Daoy (cell line): ENCODE measurements around the gene C1orf35. TPM values are rescaled to one million over a fixed set of nuclear protein-coding genes. Genes with fewer than 3 reads are reported as not detected.

Experiments used
- DNase-seq: peaks from one replicate; pipeline ENCODE4 v3.0.0-alpha.2; 2015; ENCODE audit warnings: low read depth
- total RNA-seq: library from RNA; depleted of rRNA; stranded (reverse); fragments of >200 nt; shearing (Covaris generic); gene quantifications from 2 replicates; pipeline ENCODE4 v1.2.3, GENCODE V29; 2014

Gene C1orf35
- total RNA-seq, 1 experiment from 2014 or later = 19.9 TPM

GRCh38 chr1:228079601-228080263, 23.4 kb downstream of the C1orf35 start:
- no peak for DNase-seq

- no peak for DNase-seq
These were observed 24.1 kb downstream of the C1orf35 start for GRCh38 chr1:228079013-228079412.

GRCh38 chr1:228077565-228078330, 25.4 kb downstream of the C1orf35 start:
- DNase-seq = no peak

DNA sequence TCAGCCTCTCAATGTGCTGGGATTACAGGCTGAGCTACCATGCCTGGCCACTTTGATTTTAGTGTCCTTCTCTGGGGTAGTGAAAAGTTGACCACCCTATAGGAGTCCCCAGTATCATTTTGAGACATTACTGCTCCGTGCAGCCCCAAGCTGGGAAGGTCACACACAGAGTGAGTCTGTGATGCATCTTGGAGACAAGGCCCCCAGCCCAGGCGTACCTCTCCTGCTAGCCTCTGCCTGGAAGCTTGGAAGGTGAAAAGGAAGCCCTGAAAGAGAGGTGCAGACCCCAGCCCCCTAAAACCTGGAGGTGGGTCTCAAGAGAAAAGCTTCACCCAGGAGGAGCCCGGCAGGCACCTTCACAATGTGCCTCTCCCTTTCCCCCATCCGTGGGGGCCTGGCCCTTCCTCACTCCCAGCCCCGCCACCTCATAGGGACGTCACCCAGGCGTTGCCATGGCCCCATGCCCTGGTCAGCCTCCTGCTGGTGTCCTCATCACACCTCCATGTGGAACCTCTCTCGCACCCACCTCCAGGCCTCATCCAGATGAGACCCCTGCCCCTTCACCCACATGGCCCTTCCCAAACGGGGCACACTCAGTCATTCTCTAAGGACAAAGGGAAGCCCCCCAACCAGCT, 26.2 kb downstream of the C1orf35 start:
- DNase-seq = no peak

DNA sequence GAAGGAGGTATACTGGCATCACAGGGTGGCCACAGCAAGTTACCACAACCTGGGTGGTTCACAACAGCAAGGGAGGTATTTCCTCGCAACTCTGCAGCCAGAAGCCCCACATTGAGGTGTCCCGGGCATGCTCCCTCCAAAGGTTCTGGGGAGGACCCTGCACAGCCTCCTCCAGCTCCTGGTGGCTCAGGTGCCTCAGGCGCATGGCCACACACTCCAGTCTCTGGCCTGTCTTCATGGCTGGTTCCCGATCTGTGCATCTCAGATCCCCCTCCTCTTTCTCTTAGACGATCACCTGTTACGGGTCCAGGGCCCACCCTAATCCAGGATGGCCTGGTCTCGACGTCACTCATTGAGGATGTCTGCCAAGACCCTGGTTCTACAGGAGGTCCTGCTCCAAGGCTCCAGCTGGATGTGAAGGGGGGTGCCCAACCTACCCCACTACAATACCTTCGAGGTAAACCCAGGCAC, 27.3 kb downstream of the C1orf35 start:
- no peak for DNase-seq

GRCh38 chr1:228074954-228075730, 28.0 kb downstream of the C1orf35 start:
- no peak for DNase-seq

DNA sequence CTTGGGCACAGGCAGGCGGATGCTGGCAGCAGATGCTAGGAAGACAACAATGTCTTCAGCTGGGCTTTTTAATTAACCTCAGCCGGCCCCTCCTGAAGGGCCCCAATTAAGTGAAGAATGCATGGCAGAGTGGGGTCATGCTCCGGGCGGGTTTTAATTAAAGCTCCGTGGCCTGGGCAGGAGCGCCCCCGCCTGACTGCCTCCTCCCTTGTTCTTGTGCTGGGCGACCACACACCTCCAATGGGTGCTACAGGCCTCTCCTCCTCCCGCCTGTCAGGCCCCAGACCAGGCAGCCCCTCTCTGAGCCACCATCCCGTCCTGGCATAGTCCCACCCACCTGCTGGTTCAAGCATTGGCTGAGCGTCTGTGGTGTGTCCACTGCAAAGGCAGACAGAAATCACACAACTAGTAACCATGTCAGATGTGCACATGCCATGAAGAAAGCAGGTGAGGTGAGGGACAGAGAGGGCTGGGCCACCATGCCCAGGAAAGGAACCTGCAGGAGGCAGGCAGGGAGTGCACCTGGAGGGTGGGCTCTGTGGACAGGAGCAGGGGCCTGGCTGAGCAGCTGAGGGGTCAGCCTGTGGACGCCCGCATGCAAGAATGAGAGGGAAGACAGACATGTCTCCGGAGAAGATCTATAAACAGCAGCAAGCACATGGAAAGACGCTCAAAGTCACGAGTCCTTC, 29.1 kb downstream of the C1orf35 start:
- DNase-seq = peak; percentile 37

DNA sequence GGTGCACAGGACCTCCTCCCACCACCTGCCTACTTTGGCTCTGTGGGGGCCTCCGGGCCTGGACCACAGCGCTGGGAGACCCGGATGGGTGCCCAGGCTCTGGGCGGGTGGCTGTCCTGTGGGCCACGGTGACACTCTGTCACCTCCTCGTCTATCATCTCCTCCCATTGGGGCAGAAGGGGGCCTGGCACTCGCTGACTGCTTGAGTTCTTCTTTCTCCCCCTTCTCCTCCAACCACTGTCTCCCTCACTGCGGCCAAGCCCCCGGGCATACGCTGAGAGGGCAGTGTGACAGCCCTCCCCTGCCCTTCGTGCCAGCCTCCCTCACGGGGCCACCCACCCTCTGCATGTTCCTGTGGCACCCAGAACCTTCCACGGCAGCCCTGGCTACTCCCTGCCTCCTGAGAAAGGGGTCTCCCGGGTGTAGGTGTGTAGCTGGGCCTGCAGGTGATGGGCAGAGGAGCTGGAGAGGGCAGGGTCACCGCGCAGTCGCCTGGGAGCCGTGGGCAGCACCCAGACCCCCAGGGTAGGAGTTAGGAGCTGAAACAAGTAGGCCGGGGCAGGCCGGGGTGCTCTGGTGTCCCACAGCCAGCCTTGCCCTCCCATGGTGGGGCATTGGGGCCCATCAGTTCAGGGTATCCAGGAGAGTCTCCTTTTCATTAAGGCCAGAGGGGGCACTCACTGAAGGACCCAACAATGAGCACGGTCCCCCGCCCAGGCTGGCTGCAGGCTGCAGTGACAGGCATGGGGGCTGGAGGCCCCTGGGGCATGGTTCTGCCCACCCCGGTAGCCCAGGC, 29.9 kb downstream of the C1orf35 start:
- DNase-seq = no peak

DNA sequence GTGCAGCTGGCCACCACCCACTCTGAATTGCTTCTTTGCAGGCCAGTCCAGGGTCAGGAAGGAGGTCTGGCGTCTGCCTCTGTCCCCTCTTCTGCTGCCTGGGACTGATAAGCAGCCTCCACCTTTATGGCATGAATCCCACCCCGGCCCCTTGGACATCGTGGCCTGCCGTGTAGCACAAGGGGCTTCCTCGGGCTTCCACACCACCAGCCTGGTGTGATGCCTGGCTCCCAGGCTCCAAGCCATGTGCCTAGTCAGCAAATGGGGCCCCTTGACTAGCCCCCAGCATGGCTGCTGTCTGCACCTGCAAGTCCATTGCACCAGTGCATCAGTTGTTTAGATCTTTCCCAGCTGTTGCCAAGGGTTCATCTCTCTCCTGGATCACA, 30.5 kb downstream of the C1orf35 start:
- no peak for DNase-seq

DNA sequence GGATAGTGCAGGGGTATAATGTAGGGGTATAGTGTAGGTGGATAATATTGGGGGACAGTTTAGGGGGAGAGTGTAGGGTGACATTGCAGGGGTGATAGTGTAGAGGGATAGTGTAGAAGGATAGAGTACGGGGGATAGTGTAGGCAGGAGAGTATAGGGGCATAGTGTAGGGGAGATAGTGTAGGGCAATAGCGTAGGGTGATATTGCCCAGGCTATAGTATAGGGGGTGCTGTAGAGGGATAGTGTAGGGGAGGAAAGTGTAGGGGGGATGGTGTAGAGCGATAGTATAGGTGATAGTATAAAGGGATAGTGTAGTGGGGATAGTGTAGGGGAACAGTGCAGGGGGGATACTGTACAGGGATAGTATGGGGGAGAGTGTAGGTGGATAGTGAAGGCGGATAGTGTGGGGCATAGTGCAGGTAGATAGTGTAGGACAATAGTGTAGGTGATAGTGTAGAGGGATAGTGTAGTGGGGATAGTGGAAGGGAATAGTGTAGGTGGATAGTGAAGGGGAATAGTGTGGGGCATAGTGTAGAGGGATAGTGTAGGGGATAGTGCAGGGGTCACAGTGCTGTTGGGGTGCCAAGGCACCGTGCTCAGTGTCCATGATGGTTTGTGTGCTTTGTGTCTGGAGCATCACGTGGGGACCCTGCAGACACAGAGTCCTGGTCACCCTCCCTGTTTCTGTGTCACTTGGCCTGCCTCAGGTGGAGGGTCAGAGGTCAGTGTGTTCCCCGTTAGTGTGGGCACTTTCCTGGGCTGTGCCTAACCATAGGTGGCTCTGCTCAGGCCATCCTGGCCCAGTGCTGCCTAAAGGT, 31.1 kb downstream of the C1orf35 start:
- DNase-seq = no peak

GRCh38 chr1:228070851-228071250, 32.3 kb downstream of the C1orf35 start:
- no peak for DNase-seq

GRCh38 chr1:228070173-228070572, 33.0 kb downstream of the C1orf35 start:
- DNase-seq = no peak

- DNase-seq = no peak
These were observed 34.8 kb downstream of the C1orf35 start for GRCh38 chr1:228068359-228068758.

- no peak for DNase-seq
These were observed 36.1 kb downstream of the C1orf35 start for GRCh38 chr1:228066891-228067654.

- DNase-seq = no peak
These were observed 36.7 kb downstream of the C1orf35 start for GRCh38 chr1:228066416-228066815.

DNA sequence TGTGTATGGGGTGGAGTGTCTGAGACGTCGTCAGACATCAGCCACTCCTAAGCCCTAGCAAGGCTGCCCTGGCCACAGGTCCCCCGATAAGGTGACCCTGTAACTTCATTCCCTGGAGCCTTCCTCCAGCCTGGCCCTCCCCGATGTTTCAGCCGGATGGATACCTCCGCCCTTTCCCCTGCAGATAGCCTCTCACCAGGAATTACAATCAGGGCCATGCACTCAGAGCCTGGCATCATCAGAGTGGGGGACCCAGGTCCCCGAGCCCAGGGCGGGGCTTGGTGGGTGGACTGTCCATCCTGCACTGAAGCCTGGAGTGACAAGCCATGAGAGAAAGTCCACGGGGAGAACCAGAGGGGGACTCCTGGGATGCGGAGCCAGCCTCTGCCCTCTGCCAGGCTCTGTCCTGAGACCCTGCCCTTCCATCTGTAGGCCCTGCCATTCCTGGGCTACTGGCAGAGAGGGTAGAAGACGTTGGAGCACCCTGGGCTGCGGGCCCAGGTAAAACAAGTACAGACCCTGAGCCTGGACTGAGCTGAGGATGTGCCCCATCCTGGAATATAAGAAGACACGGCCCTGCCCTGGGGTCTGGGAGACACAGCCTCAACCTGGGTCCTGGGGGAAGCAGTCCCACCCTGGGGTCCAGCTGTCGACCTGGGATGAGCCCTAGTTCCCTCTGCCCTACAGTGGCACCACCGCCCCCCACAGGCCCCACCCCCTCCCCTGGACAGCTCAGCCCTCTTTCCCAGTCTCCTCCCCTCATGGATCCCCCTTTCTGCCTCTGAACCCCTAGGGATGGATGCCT, 37.4 kb downstream of the C1orf35 start:
- no peak for DNase-seq

- no peak for DNase-seq
These were observed 38.2 kb downstream of the C1orf35 start for GRCh38 chr1:228064741-228065542.
